ENCODE data around the gene PGBD1.

DNA sequence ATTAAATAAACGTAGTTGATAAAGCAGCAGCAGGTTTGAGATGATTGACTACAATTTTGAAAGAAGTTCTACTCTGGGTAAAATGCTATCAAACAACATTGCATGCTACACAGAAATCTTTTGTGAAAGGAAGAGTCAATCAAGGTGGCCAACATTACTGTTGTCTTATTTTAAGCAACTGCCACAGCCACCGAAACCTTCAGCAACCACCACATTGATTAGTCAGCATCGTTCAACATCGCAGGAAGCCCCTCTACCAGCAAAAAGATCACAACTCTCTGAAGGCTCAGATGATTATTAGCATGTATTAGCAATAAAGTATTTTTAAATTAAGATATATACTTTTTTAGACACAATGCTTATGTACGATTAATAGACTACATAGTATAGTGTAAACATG is 14.0 kb downstream of the PGBD1 start:
- no peak for TF ChIP-seq CTCF (IDR thresholded peaks at IDR 0.05)
- TF ChIP-seq POLR2A (IDR thresholded peaks at IDR 0.05): no peak
